GM18511 (cell line): ENCODE measurements around the gene PRKCA.

Experiments used
- ATAC-seq: cut with Tn5 transposase; IDR thresholded peaks from one replicate; pipeline ENCODE4 v1.9.1; 2021; ENCODE audit warnings: mild to moderate bottlenecking, moderate library complexity; ENCODE audit not compliant: unreplicated experiment

PRKCA gene

GRCh38 chr17:66817750-66818149 lies 515.3 kb downstream of the PRKCA start:
- ATAC-seq, result no peak

- ATAC-seq, result no peak
Measured at GRCh38 chr17:66819466-66819865, 517.1 kb downstream of the PRKCA start.

GRCh38 chr17:66822009-66822408 lies 519.6 kb downstream of the PRKCA start:
- ATAC-seq, result no peak

DNA sequence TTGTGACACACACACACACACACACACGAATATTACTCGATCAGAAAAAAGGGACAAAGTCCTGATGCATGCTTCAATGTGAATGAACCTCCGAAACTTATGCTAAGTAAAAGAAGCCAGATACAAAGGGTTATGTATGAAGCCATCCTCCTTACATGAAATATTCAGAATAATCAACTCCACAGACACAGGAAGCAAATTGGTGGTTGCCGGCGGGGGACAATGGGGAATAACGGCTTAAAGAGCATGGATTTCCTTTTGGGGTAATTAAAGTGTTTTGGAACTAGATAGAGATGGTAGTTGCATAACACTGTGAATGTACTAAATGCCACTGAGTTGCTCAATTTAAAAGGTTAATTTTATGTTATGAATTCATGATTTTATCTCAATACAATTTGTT lies 524.4 kb downstream of the PRKCA start:
- ATAC-seq, result no peak

DNA sequence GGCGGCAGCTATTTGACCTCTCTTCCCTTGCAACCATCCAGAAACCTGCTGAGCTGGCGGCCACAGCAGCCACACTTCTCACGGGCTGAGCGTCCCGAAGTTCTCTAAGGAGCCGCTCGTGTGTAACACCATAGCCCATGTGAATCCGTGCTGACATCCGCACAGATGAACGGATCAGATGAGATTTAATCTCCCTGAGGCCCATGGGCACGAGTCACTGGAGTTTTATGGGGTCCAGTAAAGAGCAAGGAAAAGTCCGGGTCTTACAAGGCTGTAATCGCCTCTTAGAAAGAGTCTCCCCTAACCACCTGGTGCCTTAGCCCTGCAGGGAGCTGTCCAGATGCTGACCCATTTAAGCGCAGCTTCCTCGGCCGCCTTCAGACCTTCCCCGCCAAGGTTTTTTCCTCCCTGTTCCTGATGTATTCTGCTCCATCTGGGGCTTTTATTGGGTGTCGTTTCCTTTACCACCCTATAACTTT lies 527.0 kb downstream of the PRKCA start:
- ATAC-seq, result no peak

DNA sequence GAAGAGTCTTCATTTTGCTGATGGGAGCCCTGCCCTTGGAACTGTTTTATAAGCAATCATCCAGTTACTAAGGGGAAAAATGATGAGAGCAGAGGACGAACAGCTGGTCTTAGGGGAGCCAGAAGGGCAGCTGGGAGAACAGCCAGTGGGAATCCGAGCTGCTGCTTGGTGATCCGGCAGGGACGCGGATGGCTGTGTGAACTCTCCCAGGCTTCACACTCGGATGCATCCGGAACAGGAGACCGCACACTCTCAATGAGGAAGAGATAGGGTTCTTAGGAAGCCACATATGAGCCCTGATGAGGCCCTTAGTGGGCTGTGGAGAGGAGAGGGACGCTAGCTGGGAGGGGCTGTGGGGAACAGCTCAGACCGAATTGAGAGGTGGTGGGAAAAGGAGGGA lies 527.5 kb downstream of the PRKCA start:
- no peak for ATAC-seq

DNA sequence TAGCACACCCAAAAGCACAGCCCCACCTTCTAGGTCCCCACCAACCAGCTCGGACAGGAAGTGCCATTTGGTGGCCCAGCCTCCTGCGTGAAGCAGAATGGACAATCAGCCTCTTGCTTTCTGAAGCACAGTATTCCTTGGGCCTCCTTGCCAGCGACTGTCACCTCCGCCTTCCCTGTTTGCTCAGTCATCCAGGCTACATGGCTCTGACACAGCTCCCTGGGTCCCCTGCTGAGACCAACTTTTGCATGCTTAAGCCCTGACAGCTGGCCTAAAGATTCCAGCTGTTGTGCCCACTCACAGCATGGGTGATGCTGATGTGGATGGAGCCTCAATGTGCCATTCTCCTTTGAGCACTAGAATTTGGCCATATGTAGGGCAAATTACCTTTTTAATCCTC lies 528.0 kb downstream of the PRKCA start:
- no peak for ATAC-seq

- no peak for ATAC-seq
Measured at GRCh38 chr17:66831383-66832210, 529.2 kb downstream of the PRKCA start.

DNA sequence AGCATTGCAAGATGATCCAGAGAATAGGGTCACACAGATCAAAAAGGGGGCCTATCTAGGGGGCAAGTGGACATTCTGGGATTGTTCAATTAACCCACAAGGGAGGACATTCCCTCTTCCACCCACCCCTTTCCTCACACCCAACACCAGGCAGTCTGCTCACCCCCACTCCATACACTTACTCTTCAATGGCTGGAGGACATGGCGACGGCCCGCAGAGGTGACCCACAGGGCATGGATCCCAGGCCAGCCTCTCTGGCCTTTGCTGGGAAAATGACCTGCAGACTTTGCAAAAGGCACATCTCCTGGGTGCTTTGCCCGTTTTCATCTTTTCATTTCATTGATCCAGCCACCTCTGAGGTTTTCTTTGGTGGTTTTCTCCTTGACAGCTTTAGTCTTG lies 530.8 kb downstream of the PRKCA start:
- no peak for ATAC-seq

- no peak for ATAC-seq
Measured at GRCh38 chr17:66834426-66834918, 532.1 kb downstream of the PRKCA start.

- ATAC-seq, result no peak
Measured at GRCh38 chr17:66834919-66835454, 532.6 kb downstream of the PRKCA start, which contains the start of gene CACNG5. Gene CACNG5 (plus strand): TSS chr17:66835117. CDS start chr17:66877333, 42,216 bp downstream.

- ATAC-seq, result no peak
Measured at GRCh38 chr17:66835476-66835875, 533.1 kb downstream of the PRKCA start.

DNA sequence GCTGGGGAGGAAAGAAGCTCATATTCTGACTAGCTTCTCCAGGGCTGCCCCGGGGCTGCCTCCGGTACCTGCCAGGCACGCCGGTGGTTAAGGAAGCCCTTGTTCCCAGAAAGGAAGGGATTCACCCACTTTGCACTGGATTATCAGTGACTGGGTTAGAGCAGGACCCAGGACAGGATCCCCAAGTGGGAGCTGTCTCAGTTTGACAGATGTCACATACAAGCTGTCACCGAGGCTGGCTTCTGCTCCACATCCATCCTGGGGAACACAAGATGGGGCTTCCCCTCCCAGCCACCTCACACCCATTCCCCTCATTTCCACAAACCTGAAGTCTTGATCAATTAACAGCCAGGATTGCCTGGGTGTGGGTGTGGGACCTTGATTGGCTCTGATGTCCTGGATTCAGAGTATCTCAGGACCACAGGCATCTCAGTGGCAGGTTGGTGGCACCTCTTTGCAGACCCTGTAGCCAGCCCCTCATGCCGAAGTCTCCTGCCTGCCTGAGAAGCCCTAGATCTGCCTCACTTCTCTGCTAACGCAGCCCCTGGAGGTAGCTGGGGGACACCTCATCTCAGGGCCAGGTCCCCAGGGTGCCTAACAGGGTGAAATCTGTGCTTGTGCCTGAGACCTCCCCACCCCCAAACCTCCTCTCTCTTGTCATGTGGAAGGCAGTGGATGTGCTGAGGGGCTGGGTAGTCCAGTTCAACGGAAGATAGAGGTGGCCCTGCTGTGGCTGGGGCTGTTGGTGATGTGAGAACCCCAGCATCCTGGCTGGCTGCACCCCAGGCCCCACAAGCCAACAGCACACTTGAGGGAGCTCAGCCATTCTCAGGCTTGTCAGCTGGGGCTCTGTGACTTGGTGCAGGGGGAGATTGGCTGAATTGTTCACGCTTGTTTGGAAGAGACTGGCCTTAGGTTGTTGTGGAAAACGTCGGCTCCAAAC lies 533.9 kb downstream of the PRKCA start:
- ATAC-seq, result no peak

DNA sequence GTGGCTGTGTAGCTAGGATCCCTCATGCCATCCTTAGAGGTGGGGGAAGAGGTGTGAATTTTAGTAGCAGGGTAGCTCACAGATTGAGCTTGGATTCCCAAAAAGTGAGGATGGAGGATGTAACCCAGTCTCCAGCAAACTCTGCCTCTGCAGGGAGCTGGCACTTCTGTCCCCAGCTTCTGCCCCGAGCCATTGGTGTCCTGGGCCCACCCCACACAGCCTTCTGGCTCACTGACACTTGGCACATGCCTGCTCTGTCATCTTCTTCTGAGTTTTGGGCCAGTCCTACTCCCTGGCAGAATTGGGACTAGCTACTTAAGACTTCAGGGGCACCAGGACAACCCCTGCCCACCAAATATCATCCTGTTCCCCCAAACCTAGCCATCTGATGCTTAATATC lies 534.8 kb downstream of the PRKCA start:
- ATAC-seq, result no peak

DNA sequence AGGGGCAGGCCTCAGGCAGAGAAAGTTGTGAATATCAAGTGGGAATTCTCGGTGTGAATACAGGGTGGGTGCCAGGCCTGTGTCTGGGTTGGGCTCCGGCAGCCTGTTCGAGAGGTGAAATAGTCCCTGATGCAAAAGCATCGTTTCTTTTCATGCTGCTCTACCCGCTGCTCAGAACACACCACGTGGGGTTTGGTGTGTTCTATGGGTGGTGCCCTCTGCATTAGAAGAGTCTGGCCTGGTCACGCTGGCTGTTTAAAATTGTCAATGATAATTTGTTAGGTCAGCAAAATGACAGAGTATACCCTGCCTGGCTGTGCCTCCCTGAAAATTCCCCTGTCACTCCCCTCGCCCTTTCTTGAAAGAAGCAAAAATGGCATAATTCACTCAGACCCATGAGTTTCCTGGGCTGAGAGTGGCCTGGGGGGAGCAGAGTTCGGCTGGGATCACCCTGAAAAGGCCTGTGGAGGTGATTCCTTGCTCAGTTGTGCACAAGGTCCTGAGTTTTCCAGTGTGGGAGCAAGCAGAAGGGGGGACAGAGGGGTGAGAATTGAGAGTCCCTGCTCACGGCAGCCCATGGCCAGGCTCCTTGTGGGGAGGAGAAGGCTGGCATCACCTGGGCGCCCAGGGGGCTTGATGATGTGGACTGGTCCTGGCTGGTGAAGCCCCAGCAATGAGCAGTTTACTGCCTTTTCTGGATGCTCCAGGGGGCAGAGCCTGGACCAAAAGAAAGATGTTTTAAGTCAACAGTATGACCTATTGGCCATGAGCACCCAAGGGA lies 535.7 kb downstream of the PRKCA start:
- no peak for ATAC-seq

DNA sequence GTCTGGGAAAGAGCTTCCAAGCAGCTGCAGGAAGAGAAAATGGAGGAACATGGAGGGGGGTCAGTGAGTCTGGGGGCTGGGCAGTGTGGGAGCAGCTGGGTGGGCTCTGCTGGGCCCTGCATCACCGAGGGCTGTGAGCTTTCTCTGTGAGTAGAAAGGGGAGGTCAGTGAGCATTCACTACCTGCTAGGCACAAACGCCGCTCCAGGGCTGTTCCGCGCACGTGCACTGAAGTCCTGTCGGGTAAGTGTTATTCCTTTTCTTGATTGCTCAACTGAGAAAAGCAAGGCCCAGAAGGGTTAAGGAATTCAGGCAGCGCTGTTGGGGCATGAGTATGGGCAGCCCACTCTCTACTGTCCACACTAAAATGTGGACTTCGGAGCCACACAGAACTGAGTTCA lies 537.2 kb downstream of the PRKCA start:
- ATAC-seq, result no peak

- no peak for ATAC-seq
Measured at GRCh38 chr17:66840061-66840460, 537.6 kb downstream of the PRKCA start.

- no peak for ATAC-seq
Measured at GRCh38 chr17:66841328-66841727, 538.9 kb downstream of the PRKCA start.

DNA sequence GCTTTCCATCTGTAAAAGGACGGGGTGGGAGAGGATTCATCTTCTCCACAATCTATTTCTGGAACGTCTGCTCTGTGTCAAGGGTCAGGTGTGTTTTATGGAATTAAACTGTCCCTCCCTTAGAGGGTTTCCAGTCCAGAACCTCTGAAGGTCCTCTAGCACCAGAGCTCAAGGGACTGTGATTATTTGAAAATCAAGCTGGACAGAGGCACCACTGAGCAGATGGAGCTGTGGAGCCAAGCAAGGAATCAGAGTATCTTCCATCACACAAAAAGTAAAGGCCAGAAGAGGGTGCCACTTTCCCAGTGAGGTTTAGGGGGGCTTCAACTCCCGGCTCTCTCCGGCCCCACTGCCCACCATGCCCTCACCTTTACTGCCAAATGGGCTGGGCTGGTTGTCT lies 539.3 kb downstream of the PRKCA start:
- no peak for ATAC-seq

- no peak for ATAC-seq
Measured at GRCh38 chr17:66842505-66842904, 540.1 kb downstream of the PRKCA start.
